GM23248 (cell line): Measurements from ENCODE around the gene APOD.
"Not testable (repeated sequence)": the region's sequence is repeated elsewhere in the genome, so short reads cannot be mapped to it uniquely, and the experiment has no call there.

Experiments
- EZH2 ChIP-seq: fragments of 200-600 bp; sonication (generic); IDR thresholded peaks from 2 replicates; pipeline ENCODE4 v1.6.1; 2018; ENCODE audit warnings: antibody characterized with exemption, mild to moderate bottlenecking; ENCODE audit not compliant: insufficient read depth, poor library complexity, severe bottlenecking
- EZH2phosphoT487 ChIP-seq: fragments of 200-600 bp; sonication (generic); IDR thresholded peaks from 2 replicates; pipeline ENCODE4 v1.6.1; 2018; ENCODE audit warnings: antibody characterized with exemption, moderate library complexity, mild to moderate bottlenecking, low read depth; ENCODE audit not compliant: insufficient read depth

DNA sequence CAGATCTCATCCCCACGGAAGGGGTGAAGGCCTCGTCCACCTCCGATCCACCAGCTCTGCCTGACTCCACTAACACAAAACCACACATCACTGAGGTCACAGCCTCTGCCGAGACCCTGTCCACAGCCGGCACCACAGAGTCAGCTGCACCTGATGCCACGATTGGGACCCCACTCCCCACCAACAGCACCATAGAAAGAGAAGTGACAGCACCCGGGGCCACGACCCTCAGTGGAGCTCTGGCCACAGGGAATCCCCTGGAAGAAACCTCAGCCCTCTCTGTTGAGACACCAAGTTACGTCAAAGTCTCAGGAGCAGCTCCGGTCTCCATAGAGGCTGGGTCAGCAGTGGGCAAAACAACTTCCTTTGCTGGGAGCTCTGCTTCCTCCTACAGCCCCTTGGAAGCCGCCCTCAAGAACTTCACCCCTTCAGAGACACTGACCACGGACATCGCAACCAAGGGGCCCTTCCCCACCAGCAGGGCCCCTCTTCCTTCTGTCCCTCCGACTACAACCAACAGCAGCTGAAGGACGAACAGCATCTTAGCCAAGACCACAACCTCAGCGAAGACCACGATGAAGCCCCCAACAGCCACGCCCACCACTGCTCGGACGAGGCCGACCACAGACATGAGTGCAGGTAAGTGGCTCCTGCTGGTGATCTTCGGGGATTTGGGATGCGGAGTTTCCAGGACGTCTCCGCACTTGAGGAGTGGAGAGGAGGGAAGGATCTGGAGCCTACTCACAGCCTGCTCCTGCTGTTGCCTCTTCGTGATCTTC, 36.0 kb upstream of the APOD start:
- not testable (repeated sequence) for TF ChIP-seq EZH2phosphoT487, EZH2
